AG20443 (cell line): Measurements from ENCODE around the gene HNF4A.

Experiments
- DNase-seq: peaks from one replicate; pipeline ENCODE4 v3.0.0; 2012; ENCODE audit warnings: low spot score, mixed read lengths

The HNF4A gene

GRCh38 chr20:44392776-44393607 is 37.5 kb downstream of the HNF4A start:
- DNase-seq = no peak

- DNase-seq = no peak
These were observed 38.3 kb downstream of the HNF4A start for GRCh38 chr20:44393608-44394451.

GRCh38 chr20:44394452-44394701 is 38.9 kb downstream of the HNF4A start:
- no peak for DNase-seq

- DNase-seq = no peak
These were observed 39.4 kb downstream of the HNF4A start for GRCh38 chr20:44394702-44395460.

GRCh38 chr20:44395461-44396340 is 40.2 kb downstream of the HNF4A start:
- DNase-seq = no peak

GRCh38 chr20:44396369-44397130 is 41.1 kb downstream of the HNF4A start:
- DNase-seq = no peak

GRCh38 chr20:44398335-44398734 is 42.8 kb downstream of the HNF4A start:
- DNase-seq = no peak

- no peak for DNase-seq
These were observed 43.9 kb downstream of the HNF4A start for GRCh38 chr20:44399446-44399845.

GRCh38 chr20:44400671-44400969 is 45.1 kb downstream of the HNF4A start:
- DNase-seq = no peak

GRCh38 chr20:44400970-44401769 is 45.7 kb downstream of the HNF4A start:
- no peak for DNase-seq

- DNase-seq = no peak
These were observed 46.4 kb downstream of the HNF4A start for GRCh38 chr20:44401770-44402390.

GRCh38 chr20:44402391-44403193 is 47.1 kb downstream of the HNF4A start:
- peak; percentile 45 for DNase-seq

GRCh38 chr20:44403194-44404112 is 48.0 kb downstream of the HNF4A start:
- no peak for DNase-seq

- no peak for DNase-seq
These were observed 49.0 kb downstream of the HNF4A start for GRCh38 chr20:44404204-44405181.

GRCh38 chr20:44405257-44405656 is 49.8 kb downstream of the HNF4A start:
- DNase-seq = peak; percentile 36

- no peak for DNase-seq
These were observed 50.5 kb downstream of the HNF4A start for GRCh38 chr20:44405785-44406571.
